NCI-H82 treated with DMSO at 0.1 percent for 48 hours (cell line): Measurements from ENCODE around the gene C1orf198.

Experiments
- DNase-seq: peaks from one replicate; lab custom pipeline; 2025; ENCODE audit not compliant: unreplicated experiment; lab: John Stamatoyannopoulos, UW

C1orf198 gene

GRCh38 chr1:230788561-230789275 lies 79.6 kb downstream of the C1orf198 start:
- DNase-seq = no peak

GRCh38 chr1:230787471-230787870 lies 80.8 kb downstream of the C1orf198 start:
- no peak for DNase-seq
